HG03469 (cell line): ENCODE data around the gene CNTNAP2.

Experiments
- ATAC-seq: cut with Tn5 transposase; IDR thresholded peaks from one replicate; pipeline ENCODE4 v1.9.1; 2021; ENCODE audit warnings: mild to moderate bottlenecking, moderate library complexity, moderate number of reproducible peaks; ENCODE audit not compliant: unreplicated experiment

Gene CNTNAP2

GRCh38 chr7:148149730-148150129 is 2033.1 kb downstream of the CNTNAP2 start:
- no peak for ATAC-seq

DNA sequence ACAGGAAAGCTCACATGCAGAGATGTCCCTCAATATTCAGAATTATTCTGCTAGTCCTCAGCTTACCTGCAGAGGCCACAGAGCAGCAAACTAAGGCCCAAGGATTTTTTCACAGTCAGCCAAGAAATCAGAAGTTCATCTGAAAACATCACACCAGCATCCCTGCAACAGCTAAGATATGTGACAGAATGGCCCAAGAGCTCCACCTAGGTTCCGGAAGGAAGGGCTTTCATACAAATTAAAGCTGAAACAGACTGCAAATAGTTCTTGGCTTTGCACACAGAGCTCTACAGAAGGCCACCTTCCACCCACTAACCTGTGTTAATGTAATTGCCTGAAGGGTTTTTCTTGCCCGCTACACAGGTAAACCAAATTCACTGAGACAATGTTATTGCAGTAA is 2035.2 kb downstream of the CNTNAP2 start:
- ATAC-seq: no peak

- ATAC-seq: no peak
Observed at GRCh38 chr7:148153616-148154284, 2037.1 kb downstream of the CNTNAP2 start.

- ATAC-seq: no peak
Observed at GRCh38 chr7:148155000-148155399, 2038.4 kb downstream of the CNTNAP2 start.

DNA sequence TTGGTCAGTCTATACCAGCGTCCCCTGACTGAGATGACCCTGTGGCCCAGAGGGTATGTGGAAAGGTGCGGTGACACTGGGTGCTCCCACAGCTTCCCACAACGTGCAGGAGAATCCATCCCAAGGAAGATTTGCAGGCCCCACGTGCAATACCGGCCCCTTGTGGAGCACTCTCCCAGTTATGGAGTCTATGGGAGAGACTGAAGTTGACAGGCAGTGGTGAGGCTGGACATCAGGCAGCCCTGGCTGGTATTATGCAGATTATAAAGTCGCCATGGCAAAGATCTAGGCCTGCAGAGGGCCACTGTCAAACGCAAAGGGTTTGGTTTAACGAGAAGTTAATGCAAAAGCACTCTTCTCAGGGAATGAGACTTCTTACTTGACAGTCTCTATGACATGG is 2039.2 kb downstream of the CNTNAP2 start:
- no peak for ATAC-seq

GRCh38 chr7:148156233-148156632 is 2039.6 kb downstream of the CNTNAP2 start:
- ATAC-seq: no peak

GRCh38 chr7:148159331-148159730 is 2042.7 kb downstream of the CNTNAP2 start:
- ATAC-seq: no peak

DNA sequence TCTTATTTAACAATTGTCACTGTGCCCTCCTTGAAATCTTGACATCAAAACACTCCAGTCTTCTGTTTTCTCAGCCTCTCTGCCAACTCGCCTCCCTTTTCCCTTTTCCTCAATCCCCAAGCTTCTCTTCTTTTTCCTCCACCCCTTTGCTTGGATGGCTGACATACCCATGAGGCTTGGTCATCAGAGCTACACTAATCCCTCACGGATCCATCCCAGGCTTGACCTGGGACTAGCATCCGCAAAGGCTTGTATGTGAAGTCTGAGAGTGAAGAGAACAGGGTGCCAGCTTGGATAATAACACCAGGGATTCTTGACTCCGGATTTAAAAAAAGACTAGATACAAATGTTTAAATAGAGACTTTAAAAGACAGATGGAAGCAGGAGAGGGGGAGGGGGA is 2045.2 kb downstream of the CNTNAP2 start:
- ATAC-seq: no peak

DNA sequence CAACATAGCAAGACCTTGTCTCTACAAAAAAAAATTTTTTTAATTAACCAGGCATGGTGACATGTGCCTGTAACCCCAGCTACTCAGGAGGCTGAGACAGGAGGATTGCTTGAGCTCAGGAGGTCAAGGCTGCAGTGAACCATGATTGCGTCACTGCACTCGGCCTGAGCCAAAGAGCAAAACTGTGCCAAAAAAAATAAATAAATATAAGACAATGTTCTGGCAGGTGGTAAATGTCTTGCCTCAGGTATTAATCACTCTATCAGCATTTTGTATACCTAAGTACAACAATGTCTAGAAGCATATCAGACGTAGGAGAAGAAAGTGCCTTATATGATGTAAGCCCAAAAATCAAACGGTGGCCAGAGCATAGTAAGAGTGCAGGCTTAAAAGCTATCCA is 2046.2 kb downstream of the CNTNAP2 start:
- ATAC-seq: no peak

DNA sequence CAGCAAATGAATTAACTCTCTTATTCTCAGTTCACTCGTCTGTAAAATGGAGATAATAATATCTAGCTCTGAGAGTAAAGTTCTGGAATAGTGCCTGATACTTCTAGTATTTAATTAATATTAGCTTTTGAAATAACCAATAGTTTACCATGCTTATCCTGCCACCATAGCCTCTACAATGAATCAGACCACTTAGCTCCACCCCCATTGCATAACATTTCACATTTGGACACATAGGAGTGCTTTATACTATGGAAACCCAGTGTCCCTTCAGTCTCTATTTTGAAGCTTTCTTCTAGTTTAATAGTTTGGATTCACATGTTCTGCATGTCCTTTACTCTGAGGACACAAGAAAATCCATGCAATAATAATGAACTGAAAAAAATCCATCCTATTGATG is 2046.6 kb downstream of the CNTNAP2 start:
- ATAC-seq: no peak

DNA sequence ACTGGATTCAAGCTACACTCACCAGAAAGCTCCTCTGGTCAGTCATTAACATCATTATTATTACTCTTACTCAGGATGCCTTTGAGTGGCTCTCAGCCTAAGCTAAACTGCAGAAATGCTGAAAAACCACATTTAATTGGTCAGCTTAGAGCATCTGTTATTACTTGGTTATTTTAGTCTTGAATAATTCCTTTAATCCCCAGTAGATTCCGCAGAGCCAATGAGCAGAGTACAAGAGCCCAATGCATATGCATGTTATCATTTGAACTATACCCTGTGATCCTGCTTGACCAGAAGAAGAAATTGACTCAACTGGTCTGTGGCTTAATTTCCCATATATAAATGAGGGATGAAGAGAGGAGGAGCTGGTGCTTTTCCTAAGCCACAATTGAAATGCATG is 2056.3 kb downstream of the CNTNAP2 start:
- ATAC-seq: no peak

GRCh38 chr7:148173369-148173768 is 2056.8 kb downstream of the CNTNAP2 start:
- no peak for ATAC-seq

GRCh38 chr7:148174376-148174775 is 2057.8 kb downstream of the CNTNAP2 start:
- ATAC-seq: no peak

DNA sequence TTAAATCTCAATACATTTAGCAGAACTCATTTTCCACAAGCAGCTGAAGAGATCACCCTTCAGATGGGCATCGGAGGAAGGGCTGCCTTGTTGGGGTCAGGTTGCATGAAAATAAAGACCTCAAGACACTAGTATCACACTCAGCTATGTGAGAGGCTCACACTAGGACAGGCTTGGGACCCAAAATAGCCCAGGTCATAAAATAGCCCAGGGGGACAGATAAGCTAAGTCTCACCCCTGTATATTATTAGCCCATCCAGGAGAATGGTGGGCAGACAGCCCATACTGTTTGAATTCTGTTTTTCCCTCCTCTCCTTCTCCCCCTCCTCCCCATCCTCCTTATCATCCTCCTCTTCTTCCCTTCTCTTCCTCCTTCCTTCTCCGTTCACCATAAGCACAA is 2058.9 kb downstream of the CNTNAP2 start:
- no peak for ATAC-seq

- no peak for ATAC-seq
Observed at GRCh38 chr7:148177972-148178371, 2061.4 kb downstream of the CNTNAP2 start.

DNA sequence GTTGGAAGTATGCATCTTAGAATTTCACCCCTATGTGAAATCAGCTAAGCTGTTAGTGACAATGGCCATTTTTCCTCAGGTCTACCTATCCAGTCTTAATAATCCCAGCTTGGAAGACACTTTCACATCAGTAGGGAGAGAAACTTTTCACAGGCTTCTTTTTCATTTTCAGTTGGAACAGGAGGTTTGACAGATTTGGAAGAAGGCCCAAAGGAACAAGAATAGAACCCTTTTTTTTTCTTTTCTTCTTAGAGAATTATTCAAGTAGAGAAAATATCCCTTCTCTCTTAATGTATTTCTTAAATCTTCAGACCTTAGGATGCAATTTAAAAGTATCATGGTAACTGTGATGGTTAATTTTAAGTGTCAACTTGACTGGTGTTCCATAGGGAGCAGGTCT is 2063.5 kb downstream of the CNTNAP2 start:
- ATAC-seq: no peak

DNA sequence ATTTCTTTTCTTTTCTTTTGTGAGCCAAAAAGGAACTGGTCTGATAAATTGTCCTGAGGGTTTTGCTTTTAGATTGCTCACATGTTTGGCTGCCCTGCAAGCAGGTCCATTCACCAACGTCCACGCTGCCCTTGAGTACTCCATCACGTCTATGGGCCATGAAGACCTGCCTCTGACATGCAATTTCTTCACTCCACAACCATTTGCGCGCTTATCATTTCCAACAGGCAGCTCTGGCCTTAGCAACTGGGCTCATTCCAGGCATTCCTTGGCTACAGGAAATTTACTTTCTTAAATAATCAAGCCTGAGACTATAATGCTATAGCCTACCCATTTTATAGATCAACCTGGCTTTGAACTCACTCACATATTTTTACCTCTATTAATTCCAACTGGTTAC is 2065.7 kb downstream of the CNTNAP2 start:
- no peak for ATAC-seq

GRCh38 chr7:148185041-148185440 is 2068.4 kb downstream of the CNTNAP2 start:
- no peak for ATAC-seq

- ATAC-seq: no peak
Observed at GRCh38 chr7:148187471-148187870, 2070.9 kb downstream of the CNTNAP2 start.

GRCh38 chr7:148191391-148192065 is 2074.9 kb downstream of the CNTNAP2 start:
- no peak for ATAC-seq

GRCh38 chr7:148192491-148192890 is 2075.9 kb downstream of the CNTNAP2 start:
- ATAC-seq: no peak

GRCh38 chr7:148201992-148202391 is 2085.4 kb downstream of the CNTNAP2 start:
- ATAC-seq: no peak
